ENCODE measurements around the gene GABRP. TPM values are rescaled to one million over a fixed set of nuclear protein-coding genes. Genes with fewer than 3 reads are reported as not detected.
A peak's percentile ranks its signal among the peaks of the same experiment; 100 is the strongest.

The GABRP gene
- total RNA-seq, 1 donor: not detected

GRCh38 chr5:170860818-170861666, 77.5 kb downstream of the GABRP start:
- H3K4me3 ChIP-seq (ENCODE audit: low read depth, low read length): no peak overlapping the region

GRCh38 chr5:170861667-170861916, 78.1 kb downstream of the GABRP start:
- H3K4me3 ChIP-seq (ENCODE audit: low read depth, low read length): no peak overlapping the region
- no peak for TF ChIP-seq CTCF (IDR thresholded peaks at IDR 0.05; ENCODE audit: insufficient read depth, low read length)
- DNase-seq (ENCODE audit: low read depth): no peak

More at GRCh38 chr5:170860818-170861666, 77.5 kb downstream of the GABRP start:
- no peak for DNase-seq (ENCODE audit: low read depth)
- no peak for TF ChIP-seq CTCF (IDR thresholded peaks at IDR 0.05; ENCODE audit: insufficient read depth, low read length)

- peak within 1 kb of the TSS; percentile 60 for H3K4me3 ChIP-seq (ENCODE audit: low read depth, low read length)
- DNase-seq (ENCODE audit: low read depth): peak; percentile 16
- TF ChIP-seq CTCF (IDR thresholded peaks at IDR 0.05; ENCODE audit: insufficient read depth, low read length): no peak
Measured at GRCh38 chr5:170861917-170862766, 78.6 kb downstream of the GABRP start, which contains the start of gene RANBP17. Gene RANBP17, plus strand, starts transcription at chr5:170862018.

GRCh38 chr5:170863646-170864045, 80.1 kb downstream of the GABRP start:
- peak; percentile 8 for DNase-seq (ENCODE audit: low read depth)
- no peak overlapping the region for H3K4me3 ChIP-seq (ENCODE audit: low read depth, low read length)
- TF ChIP-seq CTCF (IDR thresholded peaks at IDR 0.05; ENCODE audit: insufficient read depth, low read length): no peak

Other genes starting within 250 kb of the GABRP start
- 10.6 and 15.2 TPM in 2 replicates for gene RANBP17, start 78.3 kb downstream of the GABRP start, total RNA-seq (ENCODE audit: low replicate concordance)